Eye (tissue), 1 donor: ENCODE results near the gene LRCH1.
"Not testable (repeated sequence)": the region's sequence is repeated elsewhere in the genome, so short reads cannot be mapped to it uniquely, and the experiment has no call there.

Experiments used
- DNase-seq: peaks from one replicate; pipeline ENCODE4 v3.0.0-alpha.2; 2015

The LRCH1 gene

GRCh38 chr13:46552889-46553520, at the start of gene LRCH1:
TSS of gene LRCH1 (plus strand) at chr13:46553170. CDS start at chr13:46553397, 227 bp downstream.
- peak; percentile 94 for DNase-seq

- DNase-seq: no peak
Observed at GRCh38 chr13:46504036-46504435, 48.9 kb upstream of the LRCH1 start.

GRCh38 chr13:46507981-46508380, 45.0 kb upstream of the LRCH1 start:
- no peak for DNase-seq

- DNase-seq: no peak
Observed at GRCh38 chr13:46509981-46510380, 43.0 kb upstream of the LRCH1 start.

- DNase-seq: no peak
Observed at GRCh38 chr13:46515803-46516202, 37.2 kb upstream of the LRCH1 start.

GRCh38 chr13:46516599-46517338, 36.2 kb upstream of the LRCH1 start:
- peak; percentile 47 for DNase-seq

- DNase-seq: not testable (repeated sequence)
Observed at GRCh38 chr13:46517748-46518147, 35.2 kb upstream of the LRCH1 start.

GRCh38 chr13:46519182-46519581, 33.8 kb upstream of the LRCH1 start:
- no peak for DNase-seq

GRCh38 chr13:46520166-46520565, 32.8 kb upstream of the LRCH1 start:
- DNase-seq: no peak

GRCh38 chr13:46521486-46521885, 31.5 kb upstream of the LRCH1 start:
- DNase-seq: no peak

GRCh38 chr13:46521921-46522747, 30.8 kb upstream of the LRCH1 start:
- no peak for DNase-seq

GRCh38 chr13:46522748-46523030, 30.3 kb upstream of the LRCH1 start:
- DNase-seq: no peak

GRCh38 chr13:46523972-46524752, 28.8 kb upstream of the LRCH1 start:
- no peak for DNase-seq

- no peak for DNase-seq
Observed at GRCh38 chr13:46526100-46526735, 26.8 kb upstream of the LRCH1 start.

- DNase-seq: no peak
Observed at GRCh38 chr13:46526740-46527139, 26.2 kb upstream of the LRCH1 start.

GRCh38 chr13:46527237-46527636, 25.7 kb upstream of the LRCH1 start:
- no peak for DNase-seq

- no peak for DNase-seq
Observed at GRCh38 chr13:46529216-46529919, 23.6 kb upstream of the LRCH1 start.

GRCh38 chr13:46530084-46530935, 22.7 kb upstream of the LRCH1 start:
- no peak for DNase-seq

GRCh38 chr13:46531953-46532352, 21.0 kb upstream of the LRCH1 start:
- no peak for DNase-seq

- DNase-seq: no peak
Observed at GRCh38 chr13:46535002-46535401, 18.0 kb upstream of the LRCH1 start.

- DNase-seq: no peak
Observed at GRCh38 chr13:46535825-46536224, 17.1 kb upstream of the LRCH1 start.
